H9 (cell line): ENCODE measurements around the gene CPT1C. TPM values are rescaled to one million over a fixed set of nuclear protein-coding genes. Genes with fewer than 3 reads are reported as not detected.

ENCODE experiments used
- DNase-seq: peaks from one replicate; pipeline ENCODE4 v3.0.0-alpha.2; 2017
- H2AFZ ChIP-seq: one replicate; pipeline ENCODE4 v1.6.1; 2013; ENCODE audit warnings: mild to moderate bottlenecking, low read length, control low read depth, moderate library complexity
- H2AK5ac ChIP-seq: 2 replicates; pipeline ENCODE4 v1.6.1; 2013; ENCODE audit warnings: low read length, control low read depth, mixed read lengths; ENCODE audit not compliant: insufficient read length
- H2BK120ac ChIP-seq: one replicate; pipeline ENCODE4 v1.6.1; 2013; ENCODE audit warnings: low read depth, mild to moderate bottlenecking, low read length, control low read depth, inconsistent platforms; ENCODE audit not compliant: poor library complexity, severe bottlenecking
- H2BK12ac ChIP-seq: 2 replicates; pipeline ENCODE4 v1.6.1; 2013; ENCODE audit warnings: low read length, control low read depth, mixed read lengths, low read depth; ENCODE audit not compliant: insufficient read length
- H2BK15ac ChIP-seq: 2 replicates; pipeline ENCODE4 v1.6.1; 2013; ENCODE audit warnings: low read depth, low read length, control low read depth
- H2BK20ac ChIP-seq: one replicate; pipeline ENCODE4 v1.6.1; 2013; ENCODE audit warnings: low read depth, mild to moderate bottlenecking, low read length, control low read depth, inconsistent platforms; ENCODE audit not compliant: poor library complexity, severe bottlenecking
- H2BK5ac ChIP-seq: 2 replicates; pipeline ENCODE4 v1.6.1; 2013; ENCODE audit warnings: low read length, control low read depth, mixed read lengths; ENCODE audit not compliant: insufficient read length
- H3K14ac ChIP-seq: 2 replicates; pipeline ENCODE4 v1.6.1; 2013; ENCODE audit warnings: low read length, control low read depth; ENCODE audit not compliant: insufficient read depth
- H3K18ac ChIP-seq: 2 replicates; pipeline ENCODE4 v1.6.1; 2013; ENCODE audit warnings: low read depth, mild to moderate bottlenecking, mixed read lengths, low read length, control low read depth; ENCODE audit not compliant: insufficient read length
- H3K23ac ChIP-seq: 2 replicates; pipeline ENCODE4 v1.6.1; 2013; ENCODE audit warnings: low read length, control low read depth, mixed read lengths, low read depth; ENCODE audit not compliant: insufficient read length
- H3K23me2 ChIP-seq: 2 replicates; pipeline ENCODE4 v1.6.1; 2013; ENCODE audit warnings: low read depth, mild to moderate bottlenecking, mixed read lengths, low read length, control low read depth; ENCODE audit not compliant: insufficient read length, poor library complexity, severe bottlenecking
- H3K27ac ChIP-seq: 2 replicates; pipeline ENCODE4 v1.5.1; 2013; ENCODE audit warnings: low read length, control low read depth, mixed read lengths, low read depth; ENCODE audit not compliant: insufficient read length
- H3K27me3 ChIP-seq: 2 replicates; pipeline ENCODE4 v1.6.1; 2013; ENCODE audit warnings: low read length, control low read depth, inconsistent platforms; ENCODE audit not compliant: insufficient read depth
- H3K4ac ChIP-seq: 2 replicates; pipeline ENCODE4 v1.6.1; 2013; ENCODE audit warnings: low read depth, mild to moderate bottlenecking, control low read depth, inconsistent platforms, low read length, moderate library complexity
- H3K4me1 ChIP-seq: 2 replicates; pipeline ENCODE4 v1.6.1; 2013; ENCODE audit warnings: low read length, control low read depth, inconsistent platforms; ENCODE audit not compliant: insufficient read depth
- H3K4me2 ChIP-seq: 2 replicates; pipeline ENCODE4 v1.6.1; 2013; ENCODE audit warnings: low read length, control low read depth, mixed read lengths; ENCODE audit not compliant: insufficient read length, insufficient read depth
- H3K56ac ChIP-seq: 2 replicates; pipeline ENCODE4 v1.6.1; 2013; ENCODE audit warnings: low read depth, mild to moderate bottlenecking, mixed read lengths, low read length, control low read depth; ENCODE audit not compliant: insufficient read length
- H3K79me1 ChIP-seq: 2 replicates; pipeline ENCODE4 v1.6.1; 2013; ENCODE audit warnings: low read depth, mild to moderate bottlenecking, moderate library complexity, low read length, control low read depth, inconsistent platforms; ENCODE audit not compliant: insufficient read depth, poor library complexity, severe bottlenecking
- H3K79me2 ChIP-seq: 2 replicates; pipeline ENCODE4 v1.6.1; 2013; ENCODE audit warnings: low read length, control low read depth, inconsistent platforms; ENCODE audit not compliant: insufficient read depth
- H3K9ac ChIP-seq: 2 replicates; pipeline ENCODE4 v1.6.1; 2013; ENCODE audit warnings: low read length, control low read depth, mixed read lengths; ENCODE audit not compliant: insufficient read length; ENCODE audit errors: extremely low read depth
- H3K9me3 ChIP-seq: one replicate; pipeline ENCODE4 v1.6.1; 2013; ENCODE audit warnings: low read depth, low read length, inconsistent platforms; ENCODE audit not compliant: control insufficient read depth
- H3T11ph ChIP-seq: one replicate; pipeline ENCODE4 v1.6.1; 2013; ENCODE audit warnings: mild to moderate bottlenecking, low read length, control low read depth, inconsistent platforms
- H4K20me1 ChIP-seq: one replicate; pipeline ENCODE4 v1.6.1; 2013; ENCODE audit not compliant: control insufficient read depth, insufficient read length, insufficient read depth
- H4K5ac ChIP-seq: 2 replicates; pipeline ENCODE4 v1.6.1; 2013; ENCODE audit warnings: low read depth, mild to moderate bottlenecking, mixed read lengths, low read length, control low read depth; ENCODE audit not compliant: insufficient read length
- H4K8ac ChIP-seq: replicated peaks from 2 replicates; pipeline ENCODE4 v1.6.1; 2013; ENCODE audit warnings: low read length, control low read depth, mixed read lengths, low read depth; ENCODE audit not compliant: insufficient read length
- H4K91ac ChIP-seq: 2 replicates; pipeline ENCODE4 v1.6.1; 2013; ENCODE audit warnings: low read depth, mild to moderate bottlenecking, moderate library complexity, mixed read lengths, low read length, control low read depth; ENCODE audit not compliant: insufficient read length
- H3K27ac Mint-ChIP-seq, 3 experiments: 2 replicates in 2 of 3; 3 replicates in 1 of 3; pipeline ENCODE4 v1.8.0; 2020 to 2021; ENCODE audit warnings: mixed read lengths in 3 of 3, mild to moderate bottlenecking in 1 of 3, moderate library complexity in 1 of 3
- H3K27me3 Mint-ChIP-seq: 2 replicates; pipeline ENCODE4 v1.8.0; 2021; ENCODE audit warnings: low read depth, mild to moderate bottlenecking, moderate library complexity, mixed read lengths
- H3K36me3 Mint-ChIP-seq, 3 experiments: 2 replicates in 2 of 3; 3 replicates in 1 of 3; pipeline ENCODE4 v1.8.0; 2020 to 2021; ENCODE audit warnings: low read depth in 3 of 3, mixed read lengths in 3 of 3; ENCODE audit not compliant: insufficient read depth in 1 of 3
- H3K4me1 Mint-ChIP-seq, 2 experiments: 2 replicates each; pipeline ENCODE4 v1.8.0; 2020; ENCODE audit warnings: mixed read lengths in 2 of 2
- H3K4me3 Mint-ChIP-seq, 2 experiments: 2 replicates in 1 of 2; 3 replicates in 1 of 2; pipeline ENCODE4 v1.8.0; 2020 to 2021; ENCODE audit warnings: mild to moderate bottlenecking in 2 of 2, mixed read lengths in 2 of 2, moderate library complexity in 1 of 2
- H3K9me3 Mint-ChIP-seq, 2 experiments: 2 replicates in 1 of 2; 3 replicates in 1 of 2; pipeline ENCODE4 v1.8.0; 2020; ENCODE audit warnings: mild to moderate bottlenecking in 2 of 2, mixed read lengths in 2 of 2, moderate library complexity in 1 of 2
- CTCF ChIP-seq: fragments of 200-600 bp; sonication (generic); conservative IDR thresholded peaks from 3 replicates; pipeline ENCODE4 v1.8.0; 2021; ENCODE audit warnings: antibody characterized with exemption, mild to moderate bottlenecking
- WGBS: extraction: QIAGEN DNeasy Blood & Tissue Kit; methylation state at CpG from one replicate; pipeline ENCODE4 v1.1.7; 2013; ENCODE audit warnings: missing lambda C conversion rate, low lambda C conversion rate, mixed read lengths; ENCODE audit not compliant: insufficient read length; ENCODE audit errors: extremely low coverage; 5-methylcytosine and 5-hydroxymethylcytosine counted together
- total RNA-seq: library from RNA; stranded (reverse); gene quantifications from 2 replicates; pipeline ENCODE4 v1.2.1, GENCODE V29; 2021

CPT1C gene
- total RNA-seq, 1 experiment from 2014 or later = 74.6 TPM

GRCh38 chr19:49658139-49658517 is 32.8 kb upstream of the CPT1C start:
- H3K4me3 Mint-ChIP-seq = no peak overlapping the region
- Histone ChIP-seq H3K4ac (no peak overlapping the region), H3K4me1 (no peaks in the 10 kb centered on the region), H3K23me2 (no peaks in the 10 kb centered on the region), H2AK5ac (no peak overlapping the region), H2BK120ac (no peak overlapping the region), H3K9ac (no peak overlapping the region), H3K27ac (no peak overlapping the region), H3K14ac (no peak overlapping the region), H2BK15ac (no peak overlapping the region), H4K91ac (no peak overlapping the region), H3T11ph (no peak overlapping the region), H4K5ac (no peak overlapping the region), H4K8ac (no peak overlapping the region), H4K20me1 (no peaks in the 10 kb centered on the region), H3K56ac (no peak overlapping the region), H3K27me3 (no peaks in the 10 kb centered on the region), H2BK5ac (no peak overlapping the region), H3K23ac (no peak overlapping the region), H2BK20ac (no peak overlapping the region), H2AFZ (no peak overlapping the region), H3K18ac (no peak overlapping the region), H3K79me1 (no peaks in the 10 kb centered on the region), H3K79me2 (no peaks in the 10 kb centered on the region), H2BK12ac (no peak overlapping the region), H3K9me3 (no peaks in the 10 kb centered on the region), H3K4me2 (no peak overlapping the region)
- no peak for DNase-seq
- no peaks in the 10 kb centered on the region for H3K27me3 Mint-ChIP-seq
- peaks cover 54 to 92% (median 90%) of the 10 kb centered on the region in 3 experiments for H3K36me3 Mint-ChIP-seq
- no peak for TF ChIP-seq CTCF
- peaks cover 7% of the 10 kb centered on the region in 2 experiments; a peak in 4 of 5 replicates for H3K9me3 Mint-ChIP-seq
- WGBS = no CpG with 5 or more reads among the region's 15 CpGs
- peak overlapping the region in 1 of 3 experiments; percentile 92; a peak in 1 of 7 replicates for H3K27ac Mint-ChIP-seq
- H3K4me1 Mint-ChIP-seq = peaks cover 19 to 27% of the 10 kb centered on the region in 2 experiments
